Measurements from ENCODE around the gene TMEM50A.
"Not testable (repeated sequence)": the region's sequence is repeated elsewhere in the genome, so short reads cannot be mapped to it uniquely, and the experiment has no call there.

TMEM50A gene

GRCh38 chr1:25337483-25338187 is 499 bp upstream of the TMEM50A start:
- peak; percentile 26 to 36 for DNase-seq

GRCh38 chr1:25338986-25339385 is 852 bp downstream of the TMEM50A start:
- DNase-seq: no peak

GRCh38 chr1:25341746-25342145 is 3.6 kb downstream of the TMEM50A start:
- DNase-seq: no peak

- DNase-seq: no peak
These were observed 4.7 kb downstream of the TMEM50A start for GRCh38 chr1:25342846-25343245.

GRCh38 chr1:25343872-25344271 is 5.7 kb downstream of the TMEM50A start:
- DNase-seq: no peak

- no peak for DNase-seq
These were observed 9.4 kb downstream of the TMEM50A start for GRCh38 chr1:25347556-25347955.

GRCh38 chr1:25349606-25350005 is 11.5 kb downstream of the TMEM50A start:
- no peak for DNase-seq

- DNase-seq: no peak
These were observed 17.8 kb downstream of the TMEM50A start for GRCh38 chr1:25355841-25356395.

- no peak for DNase-seq
These were observed 18.3 kb downstream of the TMEM50A start for GRCh38 chr1:25356441-25356840.

GRCh38 chr1:25356848-25357247 is 18.7 kb downstream of the TMEM50A start:
- no peak for DNase-seq

GRCh38 chr1:25360596-25361581 is 22.8 kb downstream of the TMEM50A start:
- DNase-seq: no peak

- DNase-seq: no peak
These were observed 23.8 kb downstream of the TMEM50A start for GRCh38 chr1:25361901-25362300.

GRCh38 chr1:25362634-25363559 is 24.8 kb downstream of the TMEM50A start:
- not testable (repeated sequence) for DNase-seq

GRCh38 chr1:25369241-25369640 is 31.1 kb downstream of the TMEM50A start:
- DNase-seq: no peak

GRCh38 chr1:25369691-25370271 is 31.6 kb downstream of the TMEM50A start:
- not testable (repeated sequence) for DNase-seq

- not testable (repeated sequence) for DNase-seq
These were observed 33.6 kb downstream of the TMEM50A start for GRCh38 chr1:25371757-25372156.

- not testable (repeated sequence) for DNase-seq
These were observed 40.2 kb downstream of the TMEM50A start for GRCh38 chr1:25378367-25378766.

GRCh38 chr1:25382543-25382942 is 44.4 kb downstream of the TMEM50A start:
- DNase-seq: not testable (repeated sequence)

- DNase-seq: not testable (repeated sequence)
These were observed 45.0 kb downstream of the TMEM50A start for GRCh38 chr1:25383090-25383489.

- not testable (repeated sequence) for DNase-seq
These were observed 45.7 kb downstream of the TMEM50A start for GRCh38 chr1:25383875-25384274.

- DNase-seq: not testable (repeated sequence)
These were observed 49.0 kb downstream of the TMEM50A start for GRCh38 chr1:25387096-25387495.

- DNase-seq: not testable (repeated sequence)
These were observed 50.6 kb downstream of the TMEM50A start for GRCh38 chr1:25388691-25389090.
